PC-9 (cell line): ENCODE results near the gene RHOBTB3.

ENCODE experiments used
- CTCF ChIP-seq: fragments of 200-600 bp; sonication (generic); conservative IDR thresholded peaks from 2 replicates; pipeline ENCODE4 v1.6.1; 2017; ENCODE audit warnings: mixed run types, antibody characterized with exemption, mild to moderate bottlenecking, moderate library complexity
- EZH2 ChIP-seq: fragments of 200-600 bp; sonication (generic); IDR thresholded peaks from 2 replicates; pipeline ENCODE4 v1.8.0; 2017; ENCODE audit warnings: antibody characterized with exemption, low read depth

- no peak for TF ChIP-seq CTCF
- TF ChIP-seq EZH2, result no peak
Measured at GRCh38 chr5:95794070-95794516, 63.0 kb downstream of the RHOBTB3 start.
